Adrenal gland (tissue), 12 donors: ENCODE results near the gene PRICKLE2. TPM values are rescaled to one million over a fixed set of nuclear protein-coding genes. Genes with fewer than 3 reads are reported as not detected.

ENCODE experiments used
- DNase-seq, 7 donors: peaks; one replicate each; pipeline ENCODE4 v3.0.0-alpha.2; 2019 to 2020
- H3K27ac ChIP-seq, 5 donors: fragments of 200-600 bp; sonication (generic) in 4 of 5; 1 replicate in 3 of 5; 2 replicates in 2 of 5; pipeline versions ENCODE4 v1.5.1 to v1.8.0; 2016 to 2020; ENCODE audit warnings: mild to moderate bottlenecking in 1 of 5
- H3K27me3 ChIP-seq: fragments of 200-600 bp; 2 replicates; pipeline ENCODE4 v1.8.0; 2021
- H3K36me3 ChIP-seq, 2 donors: fragments of 200-600 bp; replicated peaks in 1 of 2; 1 replicate in 1 of 2; 2 replicates in 1 of 2; pipeline versions ENCODE4 v1.5.1 to v1.8.0; 2018 to 2022
- H3K4me1 ChIP-seq, 2 donors: fragments of 200-600 bp; replicated peaks in 1 of 2; 1 replicate in 1 of 2; 2 replicates in 1 of 2; pipeline versions ENCODE4 v1.5.1 to v1.8.0; 2018 to 2021
- H3K4me3 ChIP-seq, 4 donors: fragments of 200-600 bp; sonication (generic) in 3 of 4; one replicate each; pipeline ENCODE4 v1.5.1; 2016 to 2018
- H3K9me3 ChIP-seq, 3 donors: fragments of 200-600 bp; sonication (generic) in 1 of 3; replicated peaks in 1 of 3; 1 replicate in 2 of 3; 2 replicates in 1 of 3; pipeline versions ENCODE4 v1.5.1 to v1.8.0; 2016 to 2021
- CTCF ChIP-seq, 6 experiments: fragments of 450-650 bp in 4 of 6; fragments of 200-600 bp in 2 of 6; sonication (generic) in 1 of 6; IDR thresholded peaks; 1 replicate in 5 of 6; 2 replicates in 1 of 6; pipeline versions ENCODE4 v1.5.1 to v1.8.0; 2016 to 2021; ENCODE audit warnings: antibody characterized with exemption in 6 of 6, mild to moderate bottlenecking in 2 of 6, moderate library complexity in 1 of 6
- POLR2A ChIP-seq, 2 donors: fragments of 450-650 bp; IDR thresholded peaks; one replicate each; pipeline ENCODE4 v1.6.1; 2017; ENCODE audit warnings: antibody characterized with exemption in 2 of 2, mild to moderate bottlenecking in 2 of 2, moderate library complexity in 1 of 2
- WGBS, 4 donors: extraction: QIAGEN DNeasy Blood & Tissue Kit in 2 of 4; methylation state at CpG; one replicate each; pipeline versions ENCODE4 v1.1.5 to v1.1.7; 2013 to 2017; 5-methylcytosine and 5-hydroxymethylcytosine counted together
- intact Hi-C, 2 donors: fragments of 100-400 bp; cut with DNase I; formaldehyde crosslinking; loops; one replicate each; pipeline versions ENCODE4 v1.14.1 to v1.15.0; 2022 to 2023
- polyA plus RNA-seq, 3 donors: library from polyadenylated mRNA; stranded (reverse); fragments of 200-250 nt in 2 of 3; fragments of 350-450 nt in 1 of 3; fragmentation: Illumina TruSeq in 1 of 3; extraction: RNeasy Lipid Tissue Mini Kit (QIAGEN cat#74804) in 1 of 3; gene quantifications; one replicate each; pipeline ENCODE4 v1.2.3, GENCODE V29; 2013 to 2014
- total RNA-seq, 9 donors: library from RNA; depleted of rRNA in 4 of 9; stranded (reverse); fragments of >200 nt in 4 of 9; fragments of 120-200 nt in 1 of 9; fragmentation: NEBNext Ultra II Directional in 1 of 9; extraction: Animal tissue kit (Norgen Biotek cat#: 25700) in 1 of 9; gene quantifications; one replicate each; pipeline versions ENCODE4 v1.1.0 to v1.2.4, GENCODE V29; 2013 to 2023
- donor health status: healthy with polysubstance abuse.
- donor health status: Bipolar disorder and iron deficiency.
- donor health status: DM: yes; HTN: yes; CAD: no.
- donor health status: DM: no; HTN: no; CAD: no.
- donor health status: DM: no; HTN: no; CAD: no.
- donor health status: DM: yes; HTN: yes; CAD: no.

Gene PRICKLE2
- total and polyA plus RNA-seq, 12 donors: 1.3 to 15.7 (median 8.1) TPM

GRCh38 chr3:64229903-64230302 is 4.6 kb upstream of the PRICKLE2 start:
- intact Hi-C loops: no loop called here

DNA sequence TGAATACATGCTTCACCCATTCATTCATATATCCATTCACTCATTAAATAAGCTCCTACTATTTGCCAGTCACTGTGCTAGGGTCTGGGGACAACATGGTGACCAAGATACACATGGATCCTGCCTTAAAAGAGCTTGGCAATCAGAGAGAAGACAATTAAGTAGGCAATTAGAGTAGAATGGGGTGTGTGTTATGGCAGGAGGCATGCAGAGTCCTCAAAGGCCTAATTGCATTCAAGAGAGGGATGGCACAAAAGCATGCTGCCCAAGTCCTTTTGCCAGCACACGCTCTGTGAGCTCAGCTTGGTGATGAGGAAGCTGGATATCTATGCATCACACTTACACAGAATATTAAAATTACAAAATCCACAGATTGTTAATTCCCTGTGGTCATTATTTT is 2.8 kb upstream of the PRICKLE2 start:
- Histone ChIP-seq H3K36me3 (no peaks in the 10 kb centered on the region), H3K4me3 (no peak overlapping the region), H3K27ac (no peak overlapping the region), H3K9me3 (no peaks in the 10 kb centered on the region), H3K4me1 (no peaks in the 10 kb centered on the region), H3K27me3 (no peaks in the 10 kb centered on the region)
- intact Hi-C loops: no loop called here
- TF ChIP-seq CTCF (IDR thresholded peaks at IDR 0.05) (no peak), POLR2A (IDR thresholded peaks at IDR 0.05) (no peak)
- DNase-seq: no peak
- 96 to 100% (median 99%) methylated on average over 1 of the region's 1 CpG for WGBS, 4 donors

More at GRCh38 chr3:64229903-64230302, 4.6 kb upstream of the PRICKLE2 start:
- WGBS, 4 donors: 82 to 94% (median 90%) methylated on average over 1 of the region's 1 CpG
- Histone ChIP-seq H3K36me3 (no peaks in the 10 kb centered on the region), H3K27ac (no peak overlapping the region), H3K9me3 (no peaks in the 10 kb centered on the region), H3K4me3 (no peak overlapping the region), H3K4me1 (no peaks in the 10 kb centered on the region), H3K27me3 (no peaks in the 10 kb centered on the region)
- TF ChIP-seq POLR2A (IDR thresholded peaks at IDR 0.05) (no peak), CTCF (IDR thresholded peaks at IDR 0.05) (no peak)
- no peak for DNase-seq

DNA sequence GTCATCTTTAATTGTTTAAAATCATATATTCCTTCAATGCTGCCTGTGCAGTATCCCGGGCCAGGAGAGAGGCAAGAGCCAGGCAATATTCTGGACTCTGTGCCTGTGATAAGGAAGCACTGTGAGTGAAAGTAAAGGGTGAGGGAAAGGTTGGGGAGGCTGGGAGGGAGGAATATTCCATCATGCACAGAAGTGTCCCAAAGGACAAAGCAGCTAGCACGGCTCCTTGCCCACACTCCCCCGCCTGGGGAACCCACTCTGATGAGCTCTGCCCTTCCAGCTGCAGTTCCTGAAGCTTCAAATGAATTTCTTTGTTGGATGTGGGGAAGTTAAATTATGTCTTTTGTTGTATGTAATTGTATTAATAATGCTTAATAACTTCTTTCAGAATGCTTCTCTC is 1.5 kb upstream of the PRICKLE2 start:
- H3K4me3 ChIP-seq: no peak overlapping the region
- intact Hi-C loops: no loop called here
- no peaks in the 10 kb centered on the region for H3K36me3 ChIP-seq
- H3K9me3 ChIP-seq: no peaks in the 10 kb centered on the region
- no peaks in the 10 kb centered on the region for H3K27me3 ChIP-seq
- WGBS, 4 donors: 83 to 90% (median 87%) methylated on average over 3 of the region's 3 CpGs
- DNase-seq: no peak
- no peak for TF ChIP-seq CTCF (IDR thresholded peaks at IDR 0.05)
- TF ChIP-seq POLR2A (IDR thresholded peaks at IDR 0.05): no peak
- H3K4me1 ChIP-seq: no peaks in the 10 kb centered on the region
- H3K27ac ChIP-seq: no peak overlapping the region

- no peaks in the 10 kb centered on the region for H3K36me3 ChIP-seq
- H3K9me3 ChIP-seq: no peaks in the 10 kb centered on the region
- no peaks in the 10 kb centered on the region for H3K4me1 ChIP-seq
- 68 to 75% (median 70%) methylated on average over 7 of the region's 7 CpGs for WGBS, 4 donors
- H3K27ac ChIP-seq: peak overlapping the region in 2 of 5 donors; percentile 72 to 78
- DNase-seq: no peak
- intact Hi-C loops: no loop called here
- TF ChIP-seq CTCF (IDR thresholded peaks at IDR 0.05): no peak
- no peaks in the 10 kb centered on the region for H3K27me3 ChIP-seq
- H3K4me3 ChIP-seq: peak overlapping the region in 1 of 4 donors; percentile 3
These were observed 631 bp upstream of the PRICKLE2 start for GRCh38 chr3:64225695-64226499.
